Lower lobe of right lung (tissue), 2 donors: ENCODE results near the gene KCNK10. TPM values are rescaled to one million over a fixed set of nuclear protein-coding genes. Genes with fewer than 3 reads are reported as not detected.

Experiments used
- ATAC-seq, 2 donors: fragments of 200-7000 bp; cut with Tn5 transposase; one replicate each; pipeline ENCODE4 v1.9.1; 2020 to 2022; ENCODE audit warnings: mild to moderate bottlenecking in 2 of 2, moderate library complexity in 2 of 2
- DNase-seq: peaks from one replicate; pipeline ENCODE4 v3.0.0-alpha.2; 2020
- H3K27ac ChIP-seq: fragments of 200-600 bp; one replicate; pipeline ENCODE4 v1.8.0; 2022
- H3K27me3 ChIP-seq: fragments of 200-600 bp; one replicate; pipeline ENCODE4 v1.8.0; 2022; ENCODE audit warnings: low read depth
- H3K36me3 ChIP-seq: fragments of 200-600 bp; one replicate; pipeline ENCODE4 v1.8.0; 2022; ENCODE audit warnings: mild to moderate bottlenecking
- H3K4me1 ChIP-seq: fragments of 200-600 bp; one replicate; pipeline ENCODE4 v1.8.0; 2022
- H3K4me3 ChIP-seq: fragments of 200-600 bp; one replicate; pipeline ENCODE4 v1.8.0; 2022; ENCODE audit warnings: mild to moderate bottlenecking
- H3K9me3 ChIP-seq: fragments of 200-600 bp; one replicate; pipeline ENCODE4 v1.8.0; 2022
- intact Hi-C: fragments of 100-400 bp; cut with DNase I; formaldehyde crosslinking; loops from one replicate; pipeline ENCODE4 v1.11.0; 2022
- total RNA-seq: library from RNA; stranded (reverse); fragmentation: NEBNext Ultra II Directional; extraction: Animal tissue kit (Norgen Biotek cat#: 25700); gene quantifications from one replicate; pipeline ENCODE4 v1.2.1, GENCODE V29; 2021
- TF ChIP-seq, protein P1 (sequence below): fragments of 200-600 bp; IDR thresholded peaks from one replicate; pipeline ENCODE4 v1.8.0; 2022; ENCODE audit warnings: antibody characterized with exemption, mild to moderate bottlenecking
- donor health status: DM: no; HTN: yes; CAD: no; lungs with severe emphysema.

KCNK10 gene
- total RNA-seq, 1 donor from 2014 or later: not detected

DNA sequence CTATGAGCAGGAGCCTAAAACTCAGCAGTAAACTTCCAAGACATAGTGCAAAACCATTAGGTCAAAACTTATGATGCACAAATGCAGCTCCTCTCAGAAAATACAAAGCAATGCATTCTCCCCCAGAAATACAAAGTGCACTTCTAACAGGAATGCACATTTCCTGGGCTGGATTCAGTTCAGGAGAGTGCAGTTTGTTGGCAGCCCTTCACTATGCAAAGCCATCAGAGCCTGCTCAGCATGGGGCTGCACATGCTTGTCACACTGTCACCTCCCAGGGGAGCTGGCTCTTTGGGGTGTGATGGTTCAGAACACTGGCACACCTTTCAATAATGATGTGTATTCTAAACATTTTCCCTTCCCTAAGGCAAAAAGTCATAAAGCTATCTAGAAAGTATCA, 110.4 kb downstream of the KCNK10 start:
- no peaks in the 10 kb centered on the region for H3K36me3 ChIP-seq
- H3K4me1 ChIP-seq: no peaks in the 10 kb centered on the region
- ATAC-seq: no peak
- no peak overlapping the region for H3K27ac ChIP-seq
- no peak for DNase-seq
- no peaks in the 10 kb centered on the region for H3K9me3 ChIP-seq
- TF ChIP-seq, protein P1, sequence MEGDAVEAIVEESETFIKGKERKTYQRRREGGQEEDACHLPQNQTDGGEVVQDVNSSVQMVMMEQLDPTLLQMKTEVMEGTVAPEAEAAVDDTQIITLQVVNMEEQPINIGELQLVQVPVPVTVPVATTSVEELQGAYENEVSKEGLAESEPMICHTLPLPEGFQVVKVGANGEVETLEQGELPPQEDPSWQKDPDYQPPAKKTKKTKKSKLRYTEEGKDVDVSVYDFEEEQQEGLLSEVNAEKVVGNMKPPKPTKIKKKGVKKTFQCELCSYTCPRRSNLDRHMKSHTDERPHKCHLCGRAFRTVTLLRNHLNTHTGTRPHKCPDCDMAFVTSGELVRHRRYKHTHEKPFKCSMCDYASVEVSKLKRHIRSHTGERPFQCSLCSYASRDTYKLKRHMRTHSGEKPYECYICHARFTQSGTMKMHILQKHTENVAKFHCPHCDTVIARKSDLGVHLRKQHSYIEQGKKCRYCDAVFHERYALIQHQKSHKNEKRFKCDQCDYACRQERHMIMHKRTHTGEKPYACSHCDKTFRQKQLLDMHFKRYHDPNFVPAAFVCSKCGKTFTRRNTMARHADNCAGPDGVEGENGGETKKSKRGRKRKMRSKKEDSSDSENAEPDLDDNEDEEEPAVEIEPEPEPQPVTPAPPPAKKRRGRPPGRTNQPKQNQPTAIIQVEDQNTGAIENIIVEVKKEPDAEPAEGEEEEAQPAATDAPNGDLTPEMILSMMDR: no peak
- intact Hi-C loops: no loop called here
- H3K27me3 ChIP-seq: peaks cover 8% of the 10 kb centered on the region
- H3K4me3 ChIP-seq: no peak overlapping the region

DNA sequence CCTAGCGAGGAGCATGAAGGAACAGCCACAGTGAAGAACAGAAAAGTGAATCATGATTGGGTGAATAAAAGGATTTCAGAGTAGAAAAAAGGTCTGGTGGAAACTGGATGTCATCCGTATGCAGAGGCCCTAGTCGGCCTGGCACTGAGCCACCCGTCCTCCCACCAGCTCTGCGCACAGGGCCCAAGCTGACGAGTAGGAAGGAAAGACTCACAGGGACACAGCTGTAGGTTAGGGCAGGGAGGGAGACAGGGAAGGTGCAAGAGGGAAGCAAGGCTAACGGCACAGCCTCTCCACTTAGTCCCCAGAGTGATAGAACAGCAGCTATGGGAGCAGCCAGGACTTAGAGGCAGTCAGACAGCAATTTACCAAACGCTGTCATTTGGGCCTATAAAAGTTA, 112.6 kb downstream of the KCNK10 start:
- Histone ChIP-seq H3K27me3 (peaks cover 8% of the 10 kb centered on the region), H3K4me1 (no peaks in the 10 kb centered on the region), H3K27ac (no peak overlapping the region), H3K9me3 (no peaks in the 10 kb centered on the region), H3K4me3 (no peak overlapping the region), H3K36me3 (no peaks in the 10 kb centered on the region)
- DNase-seq (no peak), ATAC-seq (no peak)
- intact Hi-C loops: no loop called here
- TF ChIP-seq, protein P1: no peak

DNA sequence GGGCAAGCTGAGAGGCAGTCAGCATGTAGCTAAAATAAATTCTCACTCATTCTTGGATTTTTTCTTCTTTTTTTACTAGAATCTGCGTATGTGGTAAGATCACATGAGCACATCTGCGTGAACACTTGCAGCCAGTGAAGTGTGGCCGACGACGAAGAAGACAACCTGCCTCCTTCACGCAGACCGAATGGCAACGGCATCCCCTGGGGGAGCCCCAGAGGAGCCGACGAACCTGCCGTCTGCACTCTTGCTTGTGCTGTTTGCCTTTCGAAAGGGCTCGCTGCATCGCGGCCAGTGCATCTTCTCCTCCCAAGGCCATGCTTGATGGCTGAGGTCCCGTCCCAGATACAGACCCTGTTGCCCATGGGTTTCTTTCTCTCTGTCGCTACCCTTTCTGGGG, 113.8 kb downstream of the KCNK10 start:
- no peaks in the 10 kb centered on the region for H3K9me3 ChIP-seq
- TF ChIP-seq, protein P1: no peak
- H3K36me3 ChIP-seq: no peaks in the 10 kb centered on the region
- ATAC-seq: no peak
- DNase-seq: no peak
- H3K27ac ChIP-seq: no peak overlapping the region
- no peak overlapping the region for H3K4me3 ChIP-seq
- H3K27me3 ChIP-seq: peaks cover 8% of the 10 kb centered on the region
- H3K4me1 ChIP-seq: no peaks in the 10 kb centered on the region
- intact Hi-C loops: no loop called here

DNA sequence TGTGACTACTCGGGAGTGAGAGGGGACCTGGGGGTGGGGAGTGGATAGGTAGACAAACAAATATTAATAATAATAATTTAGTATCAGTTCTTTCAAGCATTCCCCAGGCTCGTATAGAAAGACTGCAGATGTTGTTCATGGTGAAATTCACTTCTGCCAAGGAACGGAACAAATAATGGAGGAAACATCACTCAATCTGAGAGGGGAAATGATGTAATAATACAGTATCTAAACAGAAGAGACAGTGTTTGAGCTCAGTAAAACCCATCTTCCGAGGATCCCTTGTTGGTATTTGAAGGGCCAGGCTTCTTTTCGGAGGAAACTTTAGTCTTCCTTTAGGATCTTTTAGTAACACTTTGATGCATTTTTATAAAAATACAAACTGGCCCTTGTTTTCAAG, 114.2 kb downstream of the KCNK10 start:
- intact Hi-C loops: no loop called here
- TF ChIP-seq, protein P1: no peak

DNA sequence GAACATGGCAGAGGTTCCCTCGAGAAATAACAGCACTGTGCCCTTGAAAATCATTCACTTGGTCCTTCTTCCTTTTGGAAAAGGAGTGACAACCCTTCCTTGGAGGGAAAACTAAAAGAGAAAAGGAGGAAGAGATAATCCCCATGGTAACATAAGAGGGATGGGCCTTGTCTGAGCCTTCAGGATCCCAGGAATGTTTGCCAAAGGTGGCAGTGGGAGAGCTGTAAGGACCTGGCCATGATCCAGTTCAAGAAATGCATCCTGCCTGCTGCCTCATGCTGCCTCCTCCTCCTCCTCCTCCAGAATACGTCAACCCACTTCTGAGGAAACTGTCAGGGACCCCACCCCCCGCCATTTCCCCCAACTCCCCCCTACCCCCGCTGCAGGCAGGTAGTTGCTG, 118.8 kb downstream of the KCNK10 start:
- Histone ChIP-seq H3K27me3 (peaks cover 1% of the 10 kb centered on the region), H3K9me3 (no peaks in the 10 kb centered on the region), H3K27ac (no peak overlapping the region), H3K36me3 (no peaks in the 10 kb centered on the region), H3K4me1 (no peaks in the 10 kb centered on the region), H3K4me3 (no peak overlapping the region)
- DNase-seq: no peak
- intact Hi-C loops: no loop called here
- no peak for ATAC-seq
- TF ChIP-seq, protein P1: no peak

More for the DNA sequence above, 114.2 kb downstream of the KCNK10 start:
- H3K4me1 ChIP-seq: no peaks in the 10 kb centered on the region
- H3K4me3 ChIP-seq: no peak overlapping the region
- no peak for DNase-seq
- no peaks in the 10 kb centered on the region for H3K9me3 ChIP-seq
- H3K36me3 ChIP-seq: no peaks in the 10 kb centered on the region
- ATAC-seq: no peak
- H3K27me3 ChIP-seq: peaks cover 8% of the 10 kb centered on the region
- H3K27ac ChIP-seq: no peak overlapping the region

DNA sequence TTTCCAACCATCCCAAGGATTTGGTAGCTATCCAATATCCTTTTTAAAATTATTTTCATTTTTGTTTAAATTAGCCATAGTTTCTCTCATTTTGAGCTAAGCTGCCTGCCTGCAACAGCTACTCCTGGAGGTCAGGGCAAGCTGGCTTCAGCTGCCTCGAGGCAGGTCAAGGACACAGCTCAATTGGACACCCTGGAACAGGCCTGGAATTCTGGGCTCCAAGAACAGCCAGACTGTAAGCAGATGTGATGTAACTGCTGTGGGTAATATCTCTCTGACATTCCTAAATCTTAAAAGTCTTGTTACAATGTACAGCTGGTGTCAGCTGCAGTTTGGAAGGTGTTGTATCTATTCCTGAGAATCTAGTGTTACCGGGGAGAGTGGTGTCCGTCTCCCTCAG, 119.8 kb downstream of the KCNK10 start:
- ATAC-seq (no peak), DNase-seq (no peak)
- Histone ChIP-seq H3K27ac (no peak overlapping the region), H3K27me3 (no peaks in the 10 kb centered on the region), H3K4me3 (no peak overlapping the region), H3K4me1 (no peaks in the 10 kb centered on the region), H3K36me3 (no peaks in the 10 kb centered on the region), H3K9me3 (no peaks in the 10 kb centered on the region)
- intact Hi-C loops: no loop called here
- TF ChIP-seq, protein P1: no peak
